DMS79 (cell line): Measurements from ENCODE around the gene BCL2L1.

Experiments used
- DNase-seq: peaks from one replicate; lab custom pipeline; 2025; lab: John Stamatoyannopoulos, UW

Gene BCL2L1

GRCh38 chr20:31723319-31724078 is 831 bp upstream of the BCL2L1 start:
- DNase-seq, result peak; percentile 98

DNA sequence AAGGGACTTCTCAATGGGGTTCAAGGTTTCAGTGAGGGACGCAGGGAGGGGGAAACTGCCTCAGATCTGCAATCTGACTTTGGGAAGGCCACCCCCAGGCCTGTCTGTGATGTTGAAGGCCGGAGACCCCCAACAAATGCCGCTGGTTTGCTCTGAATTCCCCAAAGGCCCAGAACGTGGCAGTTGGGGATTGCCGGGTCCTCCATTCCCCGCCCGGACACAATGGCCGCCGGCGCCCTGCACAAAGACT is 326 bp upstream of the BCL2L1 start:
- DNase-seq, result no peak

GRCh38 chr20:31721408-31722256 is 1.0 kb downstream of the BCL2L1 start:
- DNase-seq, result peak; percentile 33

- peak; percentile 11 for DNase-seq
These were observed 1.9 kb downstream of the BCL2L1 start for GRCh38 chr20:31720486-31721407.

DNA sequence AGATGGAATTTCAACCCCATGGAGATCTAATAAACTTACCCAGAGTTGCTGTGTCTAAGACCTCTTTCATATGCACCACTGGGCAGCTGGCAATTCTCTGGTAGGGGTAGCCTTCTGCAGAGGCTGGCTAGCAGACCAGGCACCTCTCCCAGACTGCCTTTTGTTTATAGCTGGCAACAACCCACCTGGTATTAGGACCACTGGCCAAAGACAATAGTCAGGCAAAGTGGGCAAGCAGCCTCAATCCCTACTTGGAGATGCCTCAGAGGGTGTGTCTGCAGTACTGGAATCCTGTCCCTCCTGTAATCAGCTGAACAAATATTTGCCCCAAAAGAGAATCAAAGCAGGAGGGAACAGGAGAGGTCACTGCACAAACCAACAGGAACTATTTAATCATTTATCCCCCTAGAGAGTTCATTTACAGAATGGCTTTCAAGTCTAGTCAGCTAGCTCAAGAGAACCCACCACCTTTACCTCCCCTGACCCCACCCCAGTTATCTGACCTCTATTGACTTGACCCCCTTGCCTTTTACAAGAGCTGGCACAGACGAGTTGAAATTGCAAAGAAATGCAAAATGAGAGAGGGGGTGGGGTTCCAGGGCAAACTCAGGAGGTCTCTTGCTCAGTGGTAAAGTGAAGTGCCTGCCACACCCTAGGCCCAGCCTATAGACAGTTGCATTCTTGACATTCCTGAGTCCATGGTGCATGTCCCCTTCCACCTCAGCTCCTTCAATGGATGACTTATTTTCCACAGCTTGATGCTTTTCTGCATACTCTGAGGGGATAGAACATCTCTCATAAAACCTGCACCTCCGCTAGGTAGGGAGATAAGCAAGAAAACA is 2.8 kb downstream of the BCL2L1 start:
- DNase-seq, result no peak

- peak; percentile 17 for DNase-seq
These were observed 3.6 kb downstream of the BCL2L1 start for GRCh38 chr20:31718952-31719643.

GRCh38 chr20:31717478-31718201 is 5.0 kb downstream of the BCL2L1 start:
- DNase-seq, result no peak

- DNase-seq, result no peak
These were observed 5.7 kb downstream of the BCL2L1 start for GRCh38 chr20:31716818-31717477.

DNA sequence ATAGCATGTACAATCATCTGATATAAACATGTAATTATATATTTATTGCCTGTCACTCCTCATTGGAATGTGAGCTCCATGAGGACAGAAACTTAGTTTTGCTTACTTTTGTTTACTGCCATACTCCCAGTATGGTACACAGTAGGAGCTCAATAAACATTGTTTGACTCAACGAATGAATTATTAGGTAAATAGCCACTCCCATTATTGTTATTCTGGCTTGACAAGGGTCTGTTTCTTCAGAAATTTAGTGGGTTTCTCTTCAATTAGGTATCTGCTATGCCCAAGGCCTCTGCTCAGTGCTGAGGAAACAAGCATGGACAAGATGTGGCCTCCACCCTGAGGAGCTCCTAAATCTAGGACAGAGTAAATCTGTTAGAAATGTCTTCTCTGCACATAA is 6.3 kb downstream of the BCL2L1 start:
- no peak for DNase-seq

GRCh38 chr20:31715766-31716165 is 6.9 kb downstream of the BCL2L1 start:
- no peak for DNase-seq

DNA sequence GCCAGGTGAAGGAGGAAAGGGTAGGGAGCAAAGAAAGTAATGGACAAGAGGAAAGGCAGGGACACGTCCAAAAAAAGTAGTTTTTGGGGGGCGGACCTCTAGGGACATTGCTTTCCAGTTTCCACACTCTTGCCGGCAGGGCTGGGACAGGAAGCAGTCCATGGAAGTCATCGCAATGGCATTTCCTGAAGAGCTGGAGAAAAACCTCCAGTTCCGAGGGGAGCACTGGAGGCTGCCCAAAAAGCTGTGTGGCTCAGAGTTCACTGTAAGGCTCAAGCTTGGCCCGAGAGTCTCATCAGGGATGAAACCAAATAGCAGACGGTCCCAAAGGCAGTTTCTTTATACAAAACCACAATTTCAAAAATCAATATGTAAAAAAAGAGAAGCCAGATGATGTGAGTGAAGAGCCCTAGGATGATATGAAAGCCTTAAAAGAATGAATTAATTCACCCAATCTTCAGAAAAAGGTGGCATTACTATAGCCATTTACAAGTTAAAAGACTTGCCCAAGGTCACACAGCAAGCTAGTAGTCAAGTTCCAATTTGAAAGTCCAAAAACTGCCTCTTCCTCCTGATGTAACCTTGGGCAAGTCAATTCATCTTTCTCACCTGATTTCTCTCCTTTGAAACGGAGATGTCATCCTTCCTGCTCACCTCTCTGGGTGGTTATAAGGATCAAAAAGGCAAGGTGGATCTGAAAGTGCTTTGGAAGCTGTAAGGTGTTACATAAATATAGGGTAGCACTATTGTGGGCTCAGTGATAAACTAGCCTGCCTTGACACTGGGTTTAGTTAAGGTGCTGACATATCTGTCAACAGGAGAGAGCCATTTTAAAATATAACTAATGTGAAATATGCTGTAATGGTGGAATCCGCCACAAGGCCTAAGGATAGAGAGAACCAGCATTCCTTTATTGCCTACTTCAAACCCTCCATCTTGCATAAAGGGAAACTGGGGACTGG is 9.1 kb downstream of the BCL2L1 start:
- DNase-seq, result no peak

- DNase-seq, result peak; percentile 23
These were observed 9.9 kb downstream of the BCL2L1 start for GRCh38 chr20:31712564-31713311.

- peak; percentile 30 for DNase-seq
These were observed 10.5 kb downstream of the BCL2L1 start for GRCh38 chr20:31712112-31712553.

DNA sequence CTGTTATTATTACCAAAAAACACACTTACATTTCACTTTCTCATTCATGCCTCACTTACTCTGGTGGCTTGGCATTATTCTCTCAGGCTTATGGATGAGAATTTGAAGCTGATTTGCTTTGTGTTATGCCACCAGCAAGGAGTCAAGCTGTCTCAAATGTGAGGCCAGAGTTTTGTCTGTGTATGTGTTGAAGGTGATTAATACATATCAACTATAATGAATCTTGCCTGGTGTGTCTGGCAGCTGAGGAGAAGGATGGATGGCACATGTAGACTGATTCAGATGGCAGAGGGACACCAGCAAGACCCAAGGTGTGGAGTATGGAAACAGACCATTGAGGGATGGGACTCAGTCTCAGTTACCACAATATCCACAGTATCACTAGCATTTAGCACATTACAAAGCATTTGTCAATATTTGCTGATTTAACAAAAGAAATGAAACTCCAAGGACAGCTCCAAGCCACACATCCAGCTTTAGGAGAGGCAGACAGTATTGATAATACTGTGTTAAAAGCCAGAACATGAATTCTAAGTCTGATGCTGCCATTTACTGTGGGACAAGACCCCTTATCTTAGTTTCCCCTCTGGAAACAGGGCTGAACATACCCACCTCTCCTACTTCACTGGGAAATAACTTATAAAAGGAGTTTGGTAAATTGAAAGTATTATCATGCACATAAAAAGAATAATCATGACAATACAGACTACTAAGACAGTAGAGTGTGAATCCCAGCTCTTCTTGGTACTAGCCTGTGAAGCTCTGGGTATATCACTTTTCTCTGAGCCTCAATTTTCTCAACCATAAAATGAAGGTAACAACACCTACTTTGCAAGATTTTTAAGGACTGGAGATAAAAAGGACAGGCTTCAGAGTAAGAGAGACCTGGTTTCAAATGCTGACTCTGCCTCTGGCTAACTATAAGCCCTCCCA is 11.2 kb downstream of the BCL2L1 start:
- no peak for DNase-seq

- peak; percentile 98 for DNase-seq
These were observed 12.1 kb downstream of the BCL2L1 start for GRCh38 chr20:31710423-31711108.

DNA sequence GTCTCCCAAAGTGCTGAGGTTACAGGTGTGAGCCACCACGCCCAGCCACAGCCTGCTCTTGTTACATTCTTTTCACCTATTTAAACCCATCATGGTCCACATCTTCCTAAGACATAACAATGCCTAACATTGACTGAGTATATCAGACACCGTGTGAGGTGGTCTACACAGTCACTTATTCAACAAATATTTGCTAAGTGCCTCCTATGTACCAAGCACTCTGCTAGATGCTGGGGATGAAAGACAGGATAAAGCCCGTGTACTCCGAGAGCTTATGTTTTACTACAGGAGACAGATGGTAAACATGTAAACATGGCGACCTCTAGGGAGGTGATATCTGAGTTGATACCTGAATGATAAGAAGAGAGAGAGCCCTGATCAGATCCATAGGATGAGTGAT is 12.7 kb downstream of the BCL2L1 start:
- no peak for DNase-seq
